Choroid plexus epithelial cell (primary cell): ENCODE results near the gene GRIA4.

Experiments
- DNase-seq: peaks from one replicate; pipeline ENCODE4 v3.0.0-alpha.2; 2010; ENCODE audit warnings: low read depth
- H3K4me3 ChIP-seq: 2 replicates; pipeline ENCODE4 v1.5.1; 2011; ENCODE audit warnings: low read depth, mild to moderate bottlenecking, control low read depth, low read length, moderate library complexity
- CTCF ChIP-seq: conservative IDR thresholded peaks from 2 replicates; pipeline ENCODE4 v1.5.1; 2011; ENCODE audit warnings: low read depth, mild to moderate bottlenecking, control low read depth, inconsistent platforms, low read length, moderate library complexity

The GRIA4 gene

GRCh38 chr11:105636496-105636895 lies 26.6 kb downstream of the GRIA4 start:
- no peak for DNase-seq
- TF ChIP-seq CTCF, result no peak
- no peak overlapping the region for H3K4me3 ChIP-seq

GRCh38 chr11:105639527-105639926 lies 29.7 kb downstream of the GRIA4 start:
- no peak for DNase-seq
- H3K4me3 ChIP-seq, result no peak overlapping the region
- TF ChIP-seq CTCF, result no peak

GRCh38 chr11:105641433-105641832 lies 31.6 kb downstream of the GRIA4 start:
- TF ChIP-seq CTCF, result no peak
- DNase-seq, result no peak
- no peak overlapping the region for H3K4me3 ChIP-seq

DNA sequence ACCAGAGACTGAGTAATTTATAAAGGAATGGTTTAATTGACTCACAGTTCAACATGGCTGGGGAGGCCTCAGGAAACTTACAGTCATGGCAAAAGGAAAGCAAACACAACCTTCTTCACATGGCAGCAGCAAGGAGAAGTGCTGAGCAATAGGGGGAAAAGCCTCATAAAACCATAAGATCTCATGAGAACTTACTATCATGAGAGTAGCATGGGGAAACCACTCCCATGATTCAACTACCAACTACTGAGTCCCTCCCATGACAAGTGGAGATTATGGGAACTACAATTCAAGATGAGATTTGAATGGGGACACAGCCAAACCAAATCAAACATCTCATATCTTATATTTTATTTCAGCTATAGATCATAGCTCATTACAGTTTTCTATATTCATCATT lies 33.0 kb downstream of the GRIA4 start:
- DNase-seq, result no peak
- no peak overlapping the region for H3K4me3 ChIP-seq
- TF ChIP-seq CTCF, result no peak

GRCh38 chr11:105644839-105645573 lies 35.1 kb downstream of the GRIA4 start:
- H3K4me3 ChIP-seq, result no peak overlapping the region
- no peak for DNase-seq
- no peak for TF ChIP-seq CTCF

- H3K4me3 ChIP-seq, result no peak overlapping the region
- no peak for TF ChIP-seq CTCF
Measured at GRCh38 chr11:105647780-105648179, 37.9 kb downstream of the GRIA4 start.

DNA sequence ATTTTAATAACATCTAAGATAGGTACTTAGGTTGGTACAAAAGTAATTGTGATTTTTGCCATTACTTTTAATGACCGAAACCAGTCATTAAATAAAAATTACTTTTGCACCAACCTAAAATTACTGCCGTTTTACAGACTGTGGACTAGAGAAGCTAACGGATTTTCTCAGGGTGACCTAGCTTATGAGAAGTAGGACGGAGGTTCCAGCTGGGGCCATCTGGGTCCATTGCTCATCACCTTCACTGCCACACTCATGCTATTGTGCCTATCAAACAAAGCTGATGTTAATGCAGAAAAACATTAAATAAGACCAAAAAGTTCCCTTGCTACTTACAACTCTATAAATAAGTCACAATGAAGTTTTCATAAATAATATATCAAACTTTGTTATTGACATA lies 38.9 kb downstream of the GRIA4 start:
- no peak for TF ChIP-seq CTCF
- no peak for DNase-seq
- no peak overlapping the region for H3K4me3 ChIP-seq

More at GRCh38 chr11:105647780-105648179, 37.9 kb downstream of the GRIA4 start:
- DNase-seq, result no peak
